NCI-H2227 (cell line): Measurements from ENCODE around the gene ZNF766.
"Not testable (repeated sequence)": the region's sequence is repeated elsewhere in the genome, so short reads cannot be mapped to it uniquely, and the experiment has no call there.

Experiments
- DNase-seq: peaks from one replicate; lab custom pipeline; 2025; ENCODE audit not compliant: unreplicated experiment; lab: John Stamatoyannopoulos, UW

ZNF766 gene

DNA sequence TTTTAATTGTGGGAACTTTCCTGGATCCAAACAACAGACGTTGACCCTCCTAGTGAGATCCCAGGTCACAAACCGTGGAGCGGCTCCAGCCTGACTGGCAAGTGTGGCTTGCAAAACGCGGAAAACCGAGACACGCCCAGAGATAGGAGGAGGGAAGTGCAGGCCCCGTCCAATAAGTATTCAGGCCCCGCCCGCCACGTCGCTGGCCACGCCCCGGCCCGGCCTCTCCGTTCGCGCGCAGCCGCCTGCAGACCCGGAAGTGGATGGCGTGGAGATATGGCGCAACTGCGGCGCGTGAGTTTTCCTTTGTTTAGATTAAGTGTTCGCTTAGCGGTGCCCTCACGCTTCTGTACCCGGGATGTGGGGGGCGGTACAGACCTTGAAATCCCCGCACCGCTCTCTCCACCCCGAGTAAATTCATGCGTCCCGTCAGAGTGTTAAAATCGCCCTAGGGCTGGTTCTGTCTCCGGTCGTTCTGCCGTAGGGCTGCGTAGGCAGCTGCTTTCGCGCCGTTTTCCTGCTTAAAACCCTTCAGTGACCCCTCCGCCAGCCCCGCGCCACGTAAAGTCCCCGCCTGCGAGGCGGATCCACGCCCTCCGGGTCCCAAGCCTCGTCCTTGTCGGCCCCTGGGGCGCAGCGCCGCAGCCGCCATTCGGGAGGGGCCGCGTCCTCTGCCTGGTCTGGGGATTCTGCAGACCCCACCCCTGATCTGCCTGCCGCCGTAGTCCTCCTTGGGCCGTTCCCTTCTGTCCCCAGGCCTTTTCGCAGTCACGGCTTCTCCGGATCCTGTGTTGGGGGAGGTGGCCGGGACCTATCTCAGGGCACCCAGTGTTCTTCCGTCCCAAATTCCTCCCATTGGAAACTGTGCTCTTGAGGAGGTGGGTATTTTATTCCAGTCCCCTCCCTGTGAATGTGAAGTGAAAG lies at the start of gene ZNF766:
Gene ZNF766, plus strand, starts transcription at position 250 of the 924 bp plus-strand sequence. Its CDS starts 27 bp downstream, at position 277.
- DNase-seq = peak; percentile 92

DNA sequence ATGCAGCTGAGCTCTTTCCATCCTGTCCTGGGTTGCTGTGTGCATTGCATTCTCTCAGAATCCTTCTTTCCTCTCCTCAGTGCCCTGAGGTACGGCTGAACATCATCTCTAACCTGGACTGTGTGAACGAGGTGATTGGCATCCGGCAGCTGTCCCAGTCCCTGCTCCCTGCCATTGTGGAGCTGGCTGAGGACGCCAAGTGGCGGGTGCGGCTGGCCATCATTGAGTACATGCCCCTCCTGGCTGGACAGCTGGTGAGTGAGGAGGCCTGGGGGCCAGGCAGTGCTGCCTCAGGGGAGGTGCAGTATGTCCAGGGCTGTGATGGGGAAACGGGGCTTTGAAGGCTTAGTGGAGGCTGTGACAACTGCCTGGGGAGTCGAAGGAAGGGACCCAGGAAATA lies 49.8 kb upstream of the ZNF766 start:
- no peak for DNase-seq

DNA sequence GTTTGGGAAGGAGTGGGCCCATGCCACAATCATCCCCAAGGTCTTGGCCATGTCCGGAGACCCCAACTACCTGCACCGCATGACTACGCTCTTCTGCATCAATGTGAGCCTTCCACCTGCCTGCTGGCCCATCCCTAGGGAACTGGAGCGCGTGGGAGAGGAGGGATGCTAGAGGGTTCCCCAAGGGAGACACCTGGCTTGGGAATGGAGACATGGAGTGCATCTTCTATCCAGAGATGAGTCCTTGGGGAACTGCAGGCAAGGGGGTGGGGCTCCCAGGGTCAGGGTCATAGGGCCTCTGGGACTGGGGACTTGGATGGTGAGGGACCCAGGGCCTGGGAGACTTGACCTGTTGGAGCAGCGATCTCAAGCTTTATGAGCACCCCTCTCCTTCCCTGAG lies 48.4 kb upstream of the ZNF766 start:
- DNase-seq = no peak

DNA sequence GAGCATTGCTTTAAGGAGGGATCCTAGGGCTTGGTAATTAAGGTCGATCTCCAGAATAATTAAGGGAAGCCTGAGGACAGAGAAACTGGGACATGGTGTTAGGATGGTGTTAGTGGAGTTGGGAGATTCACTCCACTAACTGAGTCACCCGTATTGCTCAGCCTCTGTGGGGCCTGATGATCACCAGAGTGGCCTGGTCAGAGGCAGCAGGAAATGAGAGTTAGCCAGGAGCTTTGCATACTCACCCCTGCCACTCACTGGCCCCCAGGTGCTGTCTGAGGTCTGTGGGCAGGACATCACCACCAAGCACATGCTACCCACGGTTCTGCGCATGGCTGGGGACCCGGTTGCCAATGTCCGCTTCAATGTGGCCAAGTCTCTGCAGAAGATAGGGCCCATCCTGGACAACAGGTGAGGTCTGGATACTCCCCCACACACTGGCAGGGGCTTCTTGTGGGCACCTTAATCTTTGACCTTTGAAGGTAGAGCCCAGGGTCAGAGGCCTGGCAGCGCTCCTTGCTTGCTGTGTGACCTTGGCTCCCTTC lies 47.5 kb upstream of the ZNF766 start:
- no peak for DNase-seq

DNA sequence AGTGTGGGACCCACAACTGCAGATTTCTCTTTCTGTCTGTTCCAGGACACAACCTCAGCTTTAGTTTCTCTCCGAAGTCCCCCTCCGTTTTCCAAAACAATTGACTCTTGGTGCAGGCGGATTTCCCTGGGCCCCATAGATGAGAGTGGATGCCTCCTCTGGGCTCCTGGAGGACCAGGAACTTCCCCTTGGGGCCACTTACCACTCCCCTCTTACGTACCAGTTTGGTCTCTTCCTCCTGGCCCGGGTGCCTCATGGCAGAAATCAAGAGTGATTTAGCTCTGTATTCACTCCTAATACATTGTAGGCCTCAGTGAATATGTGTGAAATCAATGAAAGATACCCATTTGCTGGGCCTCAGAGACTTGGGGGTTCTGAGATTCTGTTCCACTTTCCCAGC lies 45.2 kb upstream of the ZNF766 start:
- DNase-seq = no peak

DNA sequence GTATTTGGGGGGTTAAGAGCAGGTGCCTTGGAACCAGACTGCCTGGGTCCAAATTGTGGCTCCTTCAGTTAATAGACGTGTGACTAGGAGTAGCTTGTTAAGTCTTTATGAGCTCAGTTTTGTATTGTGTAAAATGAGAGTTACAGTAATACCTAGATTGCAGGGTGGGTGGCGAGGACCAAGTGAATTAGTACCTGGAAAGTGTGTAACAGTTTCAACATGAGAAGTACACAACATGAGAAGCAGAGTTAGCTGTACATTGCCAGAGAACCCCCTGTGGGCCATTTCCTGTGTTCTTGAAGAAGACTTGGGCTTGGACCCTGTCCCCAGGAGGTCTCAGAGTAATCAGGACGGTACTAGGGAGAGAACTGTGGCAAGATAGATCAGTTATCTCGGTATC lies 42.7 kb upstream of the ZNF766 start:
- no peak for DNase-seq

DNA sequence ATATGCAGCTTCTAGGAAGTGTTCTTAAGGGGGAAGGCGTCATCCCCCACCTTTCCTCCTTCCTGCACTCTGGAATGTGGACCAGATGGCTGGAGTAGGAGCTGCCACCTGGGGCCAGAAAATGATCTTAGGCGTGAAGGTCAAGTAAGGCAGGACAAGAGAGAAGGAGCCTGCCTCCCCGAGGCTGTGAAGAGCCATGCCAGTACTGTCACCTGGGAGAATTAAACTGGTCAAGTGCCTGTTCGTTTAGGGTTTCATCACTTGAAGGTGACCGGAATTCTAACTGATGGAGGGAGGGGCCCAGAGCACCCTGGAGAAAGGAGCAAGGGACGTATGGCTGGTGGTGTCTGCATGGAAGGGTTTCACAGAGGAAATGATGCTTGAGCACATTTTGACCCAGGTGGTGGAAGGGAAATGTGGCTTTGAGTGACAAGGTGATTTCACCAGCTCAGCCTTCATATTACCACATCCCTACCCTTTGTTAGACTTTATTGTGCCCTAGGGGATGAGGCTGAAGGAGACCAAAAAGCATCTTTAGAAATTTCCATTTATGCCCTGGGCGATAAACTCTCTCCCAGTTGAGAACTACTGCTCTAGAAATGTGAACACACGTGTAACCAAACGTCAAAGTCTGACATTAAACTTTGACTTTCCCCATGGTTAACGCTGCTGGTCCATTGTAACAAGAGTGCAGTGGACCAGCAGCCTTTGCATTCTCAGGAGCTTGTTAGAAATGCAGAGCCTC lies 42.0 kb upstream of the ZNF766 start:
- DNase-seq = no peak

DNA sequence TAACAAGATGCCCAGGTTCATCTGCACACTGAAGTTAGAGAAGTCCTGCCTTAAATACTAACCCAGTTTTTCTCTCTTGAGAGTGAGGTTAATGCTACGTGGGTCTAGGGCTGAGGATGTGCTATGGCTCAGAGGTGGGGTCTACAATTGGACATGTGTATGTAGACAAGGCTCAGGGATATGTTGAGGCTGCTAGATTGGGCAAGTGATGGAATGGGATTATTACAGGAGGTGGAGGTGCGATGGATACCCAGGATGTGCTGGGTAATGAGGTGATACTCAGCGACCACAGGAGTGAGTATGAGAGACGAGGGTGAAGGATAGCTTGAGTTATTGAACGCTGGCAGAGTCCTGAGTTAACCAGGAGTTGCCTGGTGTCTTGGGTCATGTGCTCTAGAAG lies 41.4 kb upstream of the ZNF766 start:
- no peak for DNase-seq

DNA sequence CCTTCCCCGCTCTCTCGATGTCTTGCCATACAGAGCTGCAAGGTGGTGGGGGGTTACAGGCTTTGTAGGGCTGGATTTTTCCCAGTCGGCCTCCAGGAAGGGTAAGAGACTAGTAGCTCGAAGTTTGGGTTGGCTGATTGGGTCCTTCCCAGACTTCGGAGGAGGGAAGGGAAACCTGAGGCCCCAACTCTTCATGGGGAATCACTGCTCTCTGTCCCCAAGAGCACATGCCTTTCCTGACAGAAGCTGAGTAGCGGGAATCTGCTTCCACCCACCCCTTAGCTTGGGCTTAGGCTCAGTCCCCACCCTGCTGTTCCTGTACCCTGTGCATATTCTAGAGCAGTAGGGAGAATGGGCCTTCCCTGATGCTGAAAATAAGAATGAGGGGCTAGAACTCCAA lies 39.9 kb upstream of the ZNF766 start:
- no peak for DNase-seq

DNA sequence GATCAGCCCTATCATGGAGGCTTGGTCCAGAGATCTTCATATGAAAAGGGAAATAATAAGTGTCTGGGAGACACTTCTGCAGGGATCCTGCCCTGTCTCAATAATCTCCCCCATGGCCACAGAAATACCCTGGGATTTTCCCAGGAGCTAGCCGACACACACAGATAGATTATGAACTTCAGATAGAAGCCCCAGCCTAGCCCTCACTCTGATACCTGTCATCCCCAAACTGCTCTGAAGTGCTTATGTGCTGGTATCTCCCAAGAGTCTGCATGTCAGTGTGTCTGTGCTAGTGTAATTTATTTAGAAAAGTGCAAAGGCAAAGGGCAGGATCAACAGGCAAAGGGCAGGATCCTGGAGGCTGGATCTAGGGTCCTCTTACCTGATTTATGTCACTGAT lies 38.7 kb upstream of the ZNF766 start:
- no peak for DNase-seq

DNA sequence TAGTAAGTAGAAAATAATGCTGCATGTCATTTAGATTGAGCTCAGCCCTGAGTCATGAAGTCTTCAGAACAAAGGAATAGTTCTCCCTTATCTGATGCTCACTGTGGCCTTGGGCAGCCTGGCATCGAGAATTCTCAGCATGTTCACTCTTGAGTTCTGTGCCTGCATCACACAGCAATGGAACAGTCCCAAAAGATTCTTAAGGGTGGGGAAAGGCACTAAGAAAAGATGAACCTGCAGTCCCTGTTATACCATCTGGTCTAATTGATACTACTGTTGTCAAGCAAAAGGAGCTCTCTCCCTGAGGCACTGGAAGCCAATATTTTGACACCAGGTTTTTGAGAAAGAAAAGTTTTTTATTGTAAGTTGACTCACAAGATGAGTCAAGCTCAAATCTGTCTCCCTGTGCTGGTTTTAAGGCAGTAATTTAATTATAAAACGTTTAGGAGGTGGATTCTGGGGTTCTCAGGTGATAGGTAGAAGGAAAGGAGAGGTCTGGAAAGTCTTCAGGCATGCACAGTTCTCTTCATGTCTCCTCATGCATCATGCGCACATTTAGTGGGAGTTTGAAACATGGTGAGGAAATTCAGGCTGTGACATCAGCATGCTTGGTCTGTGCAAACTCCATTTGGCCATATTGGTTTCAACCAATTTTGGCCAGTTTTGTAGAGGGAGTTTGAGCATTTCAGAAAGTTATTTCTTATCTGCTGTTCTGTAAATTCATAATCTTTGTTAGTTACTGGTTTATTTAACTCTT lies 38.1 kb upstream of the ZNF766 start:
- DNase-seq = no peak

DNA sequence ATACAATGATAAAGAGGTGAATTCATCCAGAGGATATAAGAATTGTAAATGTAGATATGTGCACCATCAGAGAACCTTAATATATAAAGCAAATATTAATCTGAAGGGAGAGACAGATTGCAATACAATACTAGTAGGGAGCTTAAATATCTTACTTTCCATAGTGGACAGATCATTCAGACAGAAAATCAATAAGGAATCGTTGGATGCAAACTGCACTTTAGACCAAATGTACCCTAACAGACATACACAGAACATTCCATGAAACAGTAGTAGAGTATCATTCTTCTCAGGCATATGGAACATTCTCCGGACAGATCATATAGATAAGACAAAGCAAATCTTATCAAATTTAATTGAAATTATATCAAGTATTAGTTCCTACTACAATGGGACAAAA lies 35.0 kb upstream of the ZNF766 start:
- no peak for DNase-seq

DNA sequence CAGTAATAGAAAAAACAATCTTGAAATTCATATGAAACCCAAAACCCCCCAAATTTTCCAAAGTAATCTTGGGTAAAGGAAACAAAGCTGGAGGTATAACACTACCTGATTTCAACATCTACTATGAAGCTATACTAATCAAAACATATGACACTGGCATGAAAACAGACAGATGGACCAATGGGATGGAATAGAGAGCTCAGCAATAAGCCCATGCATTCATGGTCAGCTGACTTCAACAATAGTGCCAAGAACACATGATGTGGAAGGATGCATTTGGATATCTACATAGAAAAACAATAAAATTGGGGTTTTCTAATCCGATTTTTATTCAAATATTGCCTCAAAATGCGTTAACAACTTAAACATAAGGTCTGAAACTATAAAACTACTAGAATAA lies 32.2 kb upstream of the ZNF766 start:
- no peak for DNase-seq

DNA sequence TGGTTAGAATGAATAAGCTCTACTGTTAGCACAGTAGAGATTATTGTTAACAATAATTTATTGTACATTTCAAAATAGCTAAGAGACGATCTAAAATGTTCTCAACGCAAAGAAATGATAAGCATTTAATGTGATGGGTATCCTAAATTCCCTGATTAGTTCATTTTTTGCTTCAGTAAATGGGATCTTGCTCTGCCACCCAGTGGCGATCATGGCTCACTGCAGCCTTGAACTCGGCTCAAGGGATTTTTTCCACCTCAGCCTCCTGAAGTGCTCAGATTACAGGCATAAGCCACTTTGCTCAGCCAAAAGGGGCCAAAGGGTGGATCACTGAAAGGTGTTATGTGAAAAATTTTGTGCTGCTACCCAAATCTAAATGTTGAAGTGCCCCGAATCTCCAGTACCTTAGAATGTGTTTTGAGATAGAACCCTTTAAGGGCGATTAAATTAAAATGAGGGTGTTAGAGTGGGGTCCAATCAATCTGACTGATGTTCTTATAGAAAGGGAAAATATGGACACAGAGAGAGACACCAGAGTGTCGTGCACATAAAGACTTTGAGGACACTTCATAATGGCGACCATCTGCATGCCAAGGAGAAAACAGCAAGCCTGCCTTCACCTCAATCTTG lies 31.5 kb upstream of the ZNF766 start:
- DNase-seq = peak; percentile 49

DNA sequence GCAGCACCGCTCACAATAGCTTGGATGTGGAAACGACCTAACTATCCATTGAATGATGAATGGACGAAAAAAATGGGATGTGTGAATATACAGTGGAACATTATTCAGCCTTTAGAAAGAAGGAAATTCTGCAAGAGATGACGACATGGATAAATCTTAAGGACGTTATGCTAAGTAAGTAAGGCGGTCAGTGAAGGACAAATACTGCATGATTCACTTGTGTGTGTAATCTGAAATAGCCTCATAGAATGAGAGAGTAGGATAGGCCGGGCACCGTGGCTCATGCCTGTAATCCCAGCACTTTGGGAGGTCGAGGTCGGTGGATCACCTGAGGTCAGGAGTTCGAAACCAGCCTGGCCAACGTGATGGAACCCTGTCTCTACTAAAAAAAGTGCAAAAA lies 25.4 kb upstream of the ZNF766 start:
- no peak for DNase-seq

DNA sequence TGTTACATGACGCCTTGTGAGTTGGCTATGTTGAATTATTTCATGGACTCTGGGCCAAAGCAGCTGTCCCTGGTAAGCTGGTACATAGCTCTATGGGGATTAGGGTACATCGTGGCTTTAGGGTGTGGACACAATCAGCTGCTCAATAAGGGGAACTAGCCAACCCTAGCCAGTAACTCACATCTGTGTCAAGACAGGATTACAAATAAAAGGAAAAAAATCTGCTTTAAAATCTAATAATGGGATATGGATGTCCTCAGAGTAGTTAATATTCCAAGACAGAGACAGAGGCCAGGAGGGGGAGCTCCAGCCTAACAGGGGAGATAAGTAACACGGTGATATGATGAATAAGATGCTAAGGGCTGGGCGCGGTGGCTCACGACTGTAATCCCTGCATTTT lies 21.1 kb upstream of the ZNF766 start:
- DNase-seq = peak; percentile 2

DNA sequence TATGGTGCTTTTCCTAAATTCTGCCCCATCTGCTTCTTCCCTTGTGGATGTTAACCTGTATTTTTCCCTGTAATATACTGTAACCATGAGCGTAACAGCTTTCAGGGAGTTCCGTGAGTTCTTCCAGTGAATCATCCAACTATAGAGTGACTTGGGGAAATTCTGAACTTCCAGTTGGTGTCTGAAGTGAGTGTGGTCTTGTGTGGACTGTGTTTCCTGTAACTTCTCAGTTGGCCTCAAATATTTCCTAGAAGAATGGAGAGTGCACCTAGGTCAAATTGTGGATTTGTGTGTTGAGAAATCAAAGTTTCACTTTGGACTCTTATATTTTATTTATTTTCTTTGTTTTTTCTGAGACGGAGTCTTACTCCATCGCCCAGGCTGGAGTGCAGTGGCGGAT lies 11.0 kb upstream of the ZNF766 start:
- no peak for DNase-seq

DNA sequence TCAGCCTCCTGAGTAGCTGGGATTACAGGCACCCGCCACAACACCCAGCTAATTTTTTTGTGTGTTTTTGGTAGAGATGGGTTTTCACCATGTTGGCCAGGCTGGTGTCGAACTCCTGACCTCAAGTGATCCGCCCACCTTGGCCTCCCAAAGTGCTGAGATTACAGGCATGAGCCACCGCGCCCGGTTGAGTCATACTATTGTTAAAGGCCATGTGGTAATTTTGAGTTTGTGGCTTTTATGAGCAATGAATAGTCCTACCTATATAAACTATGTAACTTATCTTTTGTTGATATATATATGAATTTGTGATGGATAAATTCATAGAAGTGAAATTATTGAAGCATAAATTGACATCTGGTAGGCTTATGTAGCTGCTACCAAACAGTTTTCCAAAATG lies 3.8 kb upstream of the ZNF766 start:
- DNase-seq = not testable (repeated sequence)

DNA sequence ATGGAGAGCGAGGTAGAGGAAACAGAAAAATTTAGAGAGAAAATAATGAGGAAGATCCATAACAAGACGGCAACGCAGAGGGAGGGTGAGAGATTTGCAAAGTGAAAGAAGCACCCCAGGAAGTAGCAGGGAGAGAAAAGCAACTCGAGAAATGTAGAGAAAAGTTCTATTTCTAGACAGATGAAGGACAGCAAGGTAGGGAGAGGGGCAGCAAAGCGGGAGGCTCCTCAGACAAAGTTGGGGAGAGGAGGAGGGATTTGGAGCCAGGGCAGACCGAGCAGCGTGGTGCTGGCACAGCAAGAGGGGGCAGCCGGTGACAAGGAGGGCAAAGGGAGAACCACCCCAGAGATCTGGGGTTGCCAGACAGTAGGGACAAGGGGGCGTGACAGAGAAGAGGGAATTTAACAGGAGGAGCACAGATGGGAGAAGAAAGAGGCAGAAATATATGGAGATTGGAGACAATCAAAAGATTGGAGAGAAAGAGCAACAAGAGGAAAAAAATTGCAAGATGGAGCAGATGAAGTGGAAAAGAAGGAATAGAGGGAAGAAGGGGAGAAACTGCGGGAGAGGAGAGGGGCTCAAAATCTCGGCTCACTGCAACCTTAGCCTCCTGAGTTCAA lies 989 bp downstream of the ZNF766 start:
- DNase-seq = no peak

DNA sequence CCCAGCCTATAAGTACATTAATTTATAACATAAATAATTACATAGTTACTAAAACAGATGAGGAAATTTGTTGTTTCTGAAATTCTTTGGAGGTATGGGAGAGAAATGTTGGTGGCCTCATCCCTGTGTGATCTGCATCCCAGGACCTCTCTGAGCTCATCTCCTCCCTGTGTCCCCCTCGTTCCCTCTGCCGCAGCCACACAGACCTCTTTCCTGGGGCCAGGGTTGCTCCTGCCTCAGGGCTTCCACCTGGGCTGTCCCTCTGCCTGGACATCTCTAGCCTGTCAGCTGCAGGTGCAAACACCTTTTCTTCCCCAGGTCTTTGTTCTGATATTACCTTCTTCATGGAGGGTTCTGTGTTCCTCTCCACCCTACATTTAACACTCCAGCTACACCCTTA lies 3.9 kb downstream of the ZNF766 start:
- no peak for DNase-seq
